ENCODE data around the gene CCT8. TPM values are rescaled to one million over a fixed set of nuclear protein-coding genes. Genes with fewer than 3 reads are reported as not detected.

Gene CCT8
- total and polyA plus RNA-seq, 2 of the 8 experiments (the other 6 are each of a cell fraction or from before 2014, with no cell fraction given): 151 to 319 TPM

DNA sequence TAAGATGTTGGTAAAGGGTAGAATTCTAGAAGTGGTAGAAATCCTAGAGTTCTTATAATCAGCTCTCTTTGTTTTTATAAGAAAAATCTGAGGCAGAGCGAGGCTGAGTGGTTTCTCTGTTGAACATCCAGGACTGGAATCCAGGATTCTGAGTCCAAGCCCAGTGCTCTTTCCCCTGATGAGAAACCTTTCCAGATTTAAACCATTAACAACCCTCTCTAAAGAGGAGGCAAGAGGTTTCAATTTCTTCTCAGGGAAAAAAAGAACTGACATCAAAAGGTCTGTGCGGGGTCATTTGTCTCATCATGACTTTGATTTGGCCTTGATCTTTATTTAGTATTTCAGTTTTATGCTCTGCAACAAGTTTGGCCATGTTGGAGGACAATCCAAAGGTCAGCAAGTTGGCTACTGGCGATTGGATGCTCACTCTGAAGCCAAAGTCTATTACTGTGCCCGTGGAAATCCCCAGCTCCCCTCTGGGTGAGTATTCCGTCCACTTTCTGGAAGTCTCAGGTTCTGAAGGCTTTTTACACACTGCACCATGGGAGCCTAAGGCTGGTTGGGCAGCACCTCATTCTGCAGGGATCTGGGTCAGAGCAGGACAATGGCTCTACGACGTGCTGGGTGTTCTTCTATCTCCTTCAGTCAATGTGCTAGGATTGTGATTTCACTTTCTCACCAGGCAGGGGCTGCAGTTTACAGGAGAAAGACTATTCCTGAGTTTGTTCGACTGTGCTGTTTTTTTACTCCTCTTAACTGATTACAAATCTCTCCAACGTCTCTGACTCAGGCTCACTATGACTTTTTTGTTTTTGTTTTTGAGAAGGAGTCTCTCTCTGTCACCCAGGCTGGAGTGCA, 18.9 kb upstream of the CCT8 start (continued):
- TF ChIP-seq POLR2AphosphoS5 (IDR thresholded peaks at IDR 0.05; ENCODE audit: low read depth, low read length): no peak
- TF ChIP-seq CEBPB (IDR thresholded peaks at IDR 0.05; ENCODE audit: low read depth, low read length): no peak
- TF ChIP-seq, protein P1, sequence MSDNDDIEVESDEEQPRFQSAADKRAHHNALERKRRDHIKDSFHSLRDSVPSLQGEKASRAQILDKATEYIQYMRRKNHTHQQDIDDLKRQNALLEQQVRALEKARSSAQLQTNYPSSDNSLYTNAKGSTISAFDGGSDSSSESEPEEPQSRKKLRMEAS (IDR thresholded peaks at IDR 0.05): no peak
- no peak for TF ChIP-seq GTF2F1 (IDR thresholded peaks at IDR 0.05; ENCODE audit: borderline replicate concordance, low read depth, low read length)
- no peak for TF ChIP-seq NRF1 (IDR thresholded peaks at IDR 0.05; ENCODE audit: low read depth, low read length)
- no peak for TF ChIP-seq KDM1A (IDR thresholded peaks at IDR 0.05; ENCODE audit: borderline replicate concordance, low read length)
- no peak for TF ChIP-seq CHD1 (IDR thresholded peaks at IDR 0.05; ENCODE audit: low read depth, low read length)
- no peak for TF ChIP-seq RAD21 (IDR thresholded peaks at IDR 0.05 in 1 of 2, conservative IDR thresholded peaks at IDR 0.05 in 1 of 2; ENCODE audit: low read depth in 2 of 2, low read length in 2 of 2)
- TF ChIP-seq TCF12 (IDR thresholded peaks at IDR 0.05; ENCODE audit: low read depth, low read length): no peak
- no peak for TF ChIP-seq EP300 (IDR thresholded peaks at IDR 0.05; ENCODE audit: borderline replicate concordance in 1 of 2, low read depth in 2 of 2, low read length in 2 of 2)
